ENCODE measurements around the gene OGA.

The OGA gene

GRCh38 chr10:101762736-101763135, 55.5 kb downstream of the OGA start:
- H3K27ac Mint-ChIP-seq = no peak overlapping the region
- CTCF ChIA-PET = no interaction called here

GRCh38 chr10:101761226-101761625, 57.0 kb downstream of the OGA start:
- no peak overlapping the region for H3K27ac Mint-ChIP-seq
- CTCF ChIA-PET = no interaction called here
- no peaks in the 10 kb centered on the region for H3K4me1 Mint-ChIP-seq
- H3K9me3 Mint-ChIP-seq = no peaks in the 10 kb centered on the region
- no peak for DNase-seq
- no peak overlapping the region for H3K4me3 Mint-ChIP-seq
- H3K27me3 Mint-ChIP-seq = peaks cover 52% of the 10 kb centered on the region
- H3K36me3 Mint-ChIP-seq = no peaks in the 10 kb centered on the region

More at GRCh38 chr10:101762736-101763135, 55.5 kb downstream of the OGA start:
- Mint-ChIP-seq H3K4me3 (no peak overlapping the region), H3K36me3 (no peaks in the 10 kb centered on the region), H3K9me3 (no peaks in the 10 kb centered on the region), H3K27me3 (peaks cover 62% of the 10 kb centered on the region), H3K4me1 (no peaks in the 10 kb centered on the region)
- DNase-seq = no peak

- Mint-ChIP-seq H3K4me1 (no peaks in the 10 kb centered on the region), H3K36me3 (no peaks in the 10 kb centered on the region), H3K27ac (no peak overlapping the region), H3K9me3 (no peaks in the 10 kb centered on the region), H3K4me3 (no peak overlapping the region), H3K27me3 (peaks cover 44% of the 10 kb centered on the region)
- CTCF ChIA-PET = no interaction called here
- no peak for DNase-seq
These were observed 57.7 kb downstream of the OGA start for GRCh38 chr10:101760510-101760909.

- no peak for DNase-seq
- Mint-ChIP-seq H3K27ac (no peak overlapping the region), H3K27me3 (peaks cover 44% of the 10 kb centered on the region), H3K9me3 (no peaks in the 10 kb centered on the region), H3K4me1 (no peaks in the 10 kb centered on the region), H3K4me3 (no peak overlapping the region), H3K36me3 (no peaks in the 10 kb centered on the region)
- CTCF ChIA-PET = interaction anchor here (1.0 kb wide), 1 partner anchor 157 kb away, joined by 3 read pairs; no protein-coding TSS in a partner anchor
These were observed 58.7 kb downstream of the OGA start for GRCh38 chr10:101759309-101760247.

- Mint-ChIP-seq H3K36me3 (no peaks in the 10 kb centered on the region), H3K4me3 (no peak overlapping the region), H3K9me3 (no peaks in the 10 kb centered on the region), H3K27ac (no peak overlapping the region), H3K4me1 (no peaks in the 10 kb centered on the region), H3K27me3 (peaks cover 45% of the 10 kb centered on the region)
- DNase-seq = no peak
- CTCF ChIA-PET = interaction anchor here (1.0 to 1.4 kb wide), 2 partner anchors 9 to 156 kb away, joined by 3 read pairs; no protein-coding TSS in a partner anchor
These were observed 59.4 kb downstream of the OGA start for GRCh38 chr10:101758858-101759257.

GRCh38 chr10:101752241-101752640, 66.0 kb downstream of the OGA start:
- H3K27ac Mint-ChIP-seq = no peak overlapping the region
- H3K27me3 Mint-ChIP-seq = peaks cover 42% of the 10 kb centered on the region
- CTCF ChIA-PET = interaction anchor here (1.2 to 1.3 kb wide), 2 partner anchors 148 to 150 kb away, joined by 3 to 6 read pairs; no protein-coding TSS in a partner anchor
- no peak for DNase-seq
- H3K9me3 Mint-ChIP-seq = no peaks in the 10 kb centered on the region
- no peaks in the 10 kb centered on the region for H3K36me3 Mint-ChIP-seq
- H3K4me3 Mint-ChIP-seq = no peak overlapping the region
- H3K4me1 Mint-ChIP-seq = no peaks in the 10 kb centered on the region

GRCh38 chr10:101749047-101750016, 68.9 kb downstream of the OGA start:
- no peaks in the 10 kb centered on the region for H3K4me1 Mint-ChIP-seq
- peaks cover 47% of the 10 kb centered on the region for H3K27me3 Mint-ChIP-seq
- no peak overlapping the region for H3K27ac Mint-ChIP-seq
- CTCF ChIA-PET = no interaction called here
- H3K9me3 Mint-ChIP-seq = no peaks in the 10 kb centered on the region
- H3K4me3 Mint-ChIP-seq = no peak overlapping the region
- DNase-seq = no peak
- no peaks in the 10 kb centered on the region for H3K36me3 Mint-ChIP-seq

GRCh38 chr10:101748496-101748895, 69.7 kb downstream of the OGA start:
- Mint-ChIP-seq H3K4me1 (no peaks in the 10 kb centered on the region), H3K4me3 (no peak overlapping the region), H3K9me3 (no peaks in the 10 kb centered on the region), H3K27me3 (peaks cover 45% of the 10 kb centered on the region), H3K27ac (no peak overlapping the region), H3K36me3 (no peaks in the 10 kb centered on the region)
- DNase-seq = no peak
- CTCF ChIA-PET = no interaction called here

GRCh38 chr10:101745074-101745696, 73.1 kb downstream of the OGA start:
- H3K4me3 Mint-ChIP-seq = no peak overlapping the region
- peaks cover 55% of the 10 kb centered on the region for H3K27me3 Mint-ChIP-seq
- no peak overlapping the region for H3K27ac Mint-ChIP-seq
- H3K36me3 Mint-ChIP-seq = no peaks in the 10 kb centered on the region
- CTCF ChIA-PET = interaction anchor here (0.6 kb wide), 1 partner anchor 42 kb away, joined by 4 read pairs; no protein-coding TSS in a partner anchor
- no peak for DNase-seq
- no peaks in the 10 kb centered on the region for H3K4me1 Mint-ChIP-seq
- no peaks in the 10 kb centered on the region for H3K9me3 Mint-ChIP-seq

- H3K27me3 Mint-ChIP-seq = peaks cover 55% of the 10 kb centered on the region
- DNase-seq = no peak
- no peak overlapping the region for H3K4me3 Mint-ChIP-seq
- no peaks in the 10 kb centered on the region for H3K36me3 Mint-ChIP-seq
- no peak overlapping the region for H3K27ac Mint-ChIP-seq
- H3K9me3 Mint-ChIP-seq = no peaks in the 10 kb centered on the region
- H3K4me1 Mint-ChIP-seq = no peaks in the 10 kb centered on the region
- CTCF ChIA-PET = interaction anchor here (0.7 to 0.8 kb wide), 3 partner anchors 146 to 195 kb away, joined by 3 read pairs; no protein-coding TSS in a partner anchor
These were observed 74.0 kb downstream of the OGA start for GRCh38 chr10:101744267-101744666.

GRCh38 chr10:101741938-101742337, 76.3 kb downstream of the OGA start:
- Mint-ChIP-seq H3K36me3 (no peaks in the 10 kb centered on the region), H3K9me3 (no peaks in the 10 kb centered on the region), H3K27ac (no peak overlapping the region), H3K27me3 (peaks cover 52% of the 10 kb centered on the region), H3K4me1 (no peaks in the 10 kb centered on the region), H3K4me3 (no peak overlapping the region)
- no peak for DNase-seq
- CTCF ChIA-PET = no interaction called here

- CTCF ChIA-PET = interaction anchor here (1.0 kb wide), 1 partner anchor 134 kb away, joined by 3 read pairs; no protein-coding TSS in a partner anchor
- Mint-ChIP-seq H3K27me3 (peaks cover 44% of the 10 kb centered on the region), H3K9me3 (no peaks in the 10 kb centered on the region), H3K4me3 (no peak overlapping the region), H3K27ac (no peak overlapping the region), H3K4me1 (no peaks in the 10 kb centered on the region), H3K36me3 (no peaks in the 10 kb centered on the region)
- DNase-seq = no peak
These were observed 81.6 kb downstream of the OGA start for GRCh38 chr10:101736666-101737065.
